ENCODE data around the gene GJA1.

- no peak for TF ChIP-seq POLR2AphosphoS5 (IDR thresholded peaks at IDR 0.05; ENCODE audit: low read depth, low read length)
- no peak for TF ChIP-seq SIN3A (IDR thresholded peaks at IDR 0.05; ENCODE audit: borderline replicate concordance, insufficient read depth, low read length)
Observed at GRCh38 chr6:121497970-121498375, 62.5 kb downstream of the GJA1 start.
